HepG2 (cell line): ENCODE measurements around the gene THBS4. TPM values are rescaled to one million over a fixed set of nuclear protein-coding genes. Genes with fewer than 3 reads are reported as not detected.

Experiments used
- ATAC-seq: fragments of 200-7000 bp; cut with Tn5 transposase; 3 replicates; pipeline ENCODE4 v1.9.1; 2020; ENCODE audit warnings: mild to moderate bottlenecking, moderate library complexity
- BruUV-seq: library from RNA; stranded (reverse); fragments of 400-500 nt; replicated peaks from 2 replicates; lab custom pipeline; 2021; lab: Mats Ljungman, UMichigan
- CTCF ChIA-PET: fragments of 300-600 bp; formaldehyde crosslinking; extraction: SDS; loops from one replicate; lab custom pipeline; 2021; ENCODE audit warnings: low total read pairs, inconsistent platforms, low intra/inter-chr PET ratio; lab: Yijun Ruan, JAX
- POLR2A ChIA-PET: fragments of 350-600 bp; sonication (Branson Sonifier 250); formaldehyde crosslinking; loops from one replicate; lab custom pipeline; 2020; ENCODE audit warnings: antibody characterized with exemption, inconsistent platforms; lab: Yijun Ruan, JAX
- DNase-seq: peaks from one replicate; pipeline ENCODE4 v3.0.0-alpha.2; 2015; ENCODE audit warnings: low spot score
- FAIRE-seq: peaks from 3 replicates; lab custom pipeline; 2011; peaks lifted over from hg19 to GRCh38; lab: Jason Lieb, UNC
- H2AFZ ChIP-seq: one replicate; pipeline ENCODE4 v1.6.1; 2011; ENCODE audit warnings: low read length, inconsistent platforms
- H3K27ac ChIP-seq: fragments of 300-600 bp; 3 replicates; pipeline ENCODE4 v1.8.0; 2011; ENCODE audit warnings: mixed run types, mild to moderate bottlenecking, mixed read lengths, low read length, inconsistent platforms; ENCODE audit not compliant: insufficient read depth; ENCODE audit errors: extremely low read length
- H3K27me3 ChIP-seq, 2 experiments: fragments of 200-600 bp in 1 of 2; 2 replicates in 1 of 2; 3 replicates in 1 of 2; pipeline versions ENCODE4 v1.6.0 to v1.8.0; 2011; ENCODE audit warnings: low read length in 2 of 2, mild to moderate bottlenecking in 2 of 2, moderate library complexity in 2 of 2, inconsistent platforms in 1 of 2; ENCODE audit not compliant: insufficient read depth in 2 of 2, control insufficient read depth in 1 of 2
- H3K36me3 ChIP-seq, 2 experiments: fragments of 200-600 bp in 1 of 2; replicated peaks in 1 of 2; 2 replicates in 1 of 2; 3 replicates in 1 of 2; pipeline versions ENCODE4 v1.5.1 to v1.8.0; 2011; ENCODE audit warnings: low read length in 2 of 2, inconsistent platforms in 1 of 2; ENCODE audit not compliant: insufficient read depth in 2 of 2, control insufficient read depth in 1 of 2
- H3K4me1 ChIP-seq: 2 replicates; pipeline ENCODE4 v1.5.1; 2012; ENCODE audit warnings: low read length, inconsistent platforms; ENCODE audit not compliant: insufficient read depth
- H3K4me2 ChIP-seq: 2 replicates; pipeline ENCODE4 v1.6.0; 2011; ENCODE audit warnings: low read depth, low read length, inconsistent platforms
- H3K4me3 ChIP-seq, 3 experiments: fragments of 200-600 bp in 1 of 3; sonication (generic), shearing (Covaris generic) in 1 of 3; replicated peaks in 1 of 3; 2 replicates each; pipeline ENCODE4 v1.5.1; 2011 to 2016; ENCODE audit warnings: low read length in 3 of 3, inconsistent platforms in 2 of 3, low read depth in 2 of 3, mild to moderate bottlenecking in 2 of 3, control low read depth in 1 of 3, mixed read lengths in 1 of 3; ENCODE audit not compliant: insufficient read depth in 1 of 3
- H3K79me2 ChIP-seq: one replicate; pipeline ENCODE4 v1.6.1; 2011; ENCODE audit warnings: low read length, inconsistent platforms; ENCODE audit not compliant: insufficient read depth
- H3K9ac ChIP-seq: 2 replicates; pipeline ENCODE4 v1.6.0; 2011; ENCODE audit warnings: mild to moderate bottlenecking, low read depth, low read length, inconsistent platforms; ENCODE audit not compliant: insufficient read depth
- H3K9me3 ChIP-seq: 2 replicates; pipeline ENCODE4 v1.5.1; 2012; ENCODE audit warnings: mild to moderate bottlenecking, low read length
- H4K20me1 ChIP-seq: 2 replicates; pipeline ENCODE4 v1.6.0; 2011; ENCODE audit warnings: inconsistent platforms, mild to moderate bottlenecking, low read length, moderate library complexity; ENCODE audit not compliant: insufficient read depth
- HOMEZ ChIP-seq: IDR thresholded peaks from 2 replicates; pipeline ENCODE4 v1.6.1; 2016; ENCODE audit warnings: low read depth
- MED8 ChIP-seq: sonication (generic); formaldehyde crosslinking; IDR thresholded peaks from 2 replicates; pipeline ENCODE4 v1.8.1; 2023; ENCODE audit warnings: mild to moderate bottlenecking, missing genetic modification reagents; ENCODE audit not compliant: insufficient replicate concordance
- PAF1 ChIP-seq: IDR thresholded peaks from 2 replicates; pipeline ENCODE4 v1.6.1; 2016; ENCODE audit warnings: missing genetic modification reagents, missing compliant biosample characterization
- TIGD3 ChIP-seq: sonication (generic); formaldehyde crosslinking; IDR thresholded peaks from 2 replicates; pipeline ENCODE4 v1.5.1; 2020; ENCODE audit warnings: mild to moderate bottlenecking, missing genetic modification reagents, borderline replicate concordance
- ZBTB2 ChIP-seq: sonication (generic); formaldehyde crosslinking; IDR thresholded peaks from 2 replicates; pipeline ENCODE4 v1.8.0; 2022; ENCODE audit warnings: low read depth, missing genetic modification reagents
- ZFP90 ChIP-seq: sonication (generic); formaldehyde crosslinking; IDR thresholded peaks from 2 replicates; pipeline ENCODE4 v1.8.0; 2022; ENCODE audit warnings: missing genetic modification reagents, mild to moderate bottlenecking, inconsistent platforms, borderline replicate concordance
- ZFX ChIP-seq: sonication (generic); formaldehyde crosslinking; IDR thresholded peaks from 2 replicates; pipeline ENCODE4 v1.4.0; 2020; ENCODE audit warnings: mild to moderate bottlenecking, low read depth, missing genetic modification reagents, moderate library complexity
- ZNF432 ChIP-seq: sonication (generic); formaldehyde crosslinking; IDR thresholded peaks from 2 replicates; pipeline ENCODE4 v1.5.0; 2020; ENCODE audit warnings: missing genetic modification reagents, mild to moderate bottlenecking, borderline replicate concordance
- ZNF616 ChIP-seq: sonication (generic); formaldehyde crosslinking; IDR thresholded peaks from 2 replicates; pipeline ENCODE4 v1.5.0; 2020; ENCODE audit warnings: low read depth, mild to moderate bottlenecking, missing genetic modification reagents
- ZSCAN22 ChIP-seq: sonication (generic); formaldehyde crosslinking; IDR thresholded peaks from 2 replicates; pipeline ENCODE4 v1.4.0; 2020; ENCODE audit warnings: mild to moderate bottlenecking, missing genetic modification reagents
- WGBS: methylation state at CpG from one replicate; pipeline ENCODE4 v1.1.6; 2017; ENCODE audit warnings: low lambda C conversion rate; 5-methylcytosine and 5-hydroxymethylcytosine counted together
- in situ Hi-C: cut with HindIII; loops from 2 replicates; pipeline ENCODE4 v1.10.0; 2017; ENCODE audit warnings: low pct_unique_long_range_greater_than_20kb; ENCODE audit not compliant: extremely low pct_ligation_motif_present
- intact Hi-C: fragments of 100-400 bp; cut with micrococcal nuclease; formaldehyde crosslinking; loops from one replicate; pipeline ENCODE4 v1.10.0; 2022; ENCODE audit not compliant: unreplicated experiment
- polyA plus RNA-seq, 8 experiments: library from polyadenylated mRNA; depleted of rRNA in 3 of 8; stranded (reverse) in 7 of 8; unstranded in 1 of 8; fragments of >200 nt; fragmentation: Illumina TruSeq in 4 of 8; extraction: Trizol in 4 of 8; gene quantifications; 2 replicates each; pipeline versions ENCODE4 v1.2.1 to v1.2.3, GENCODE V29; 2011 to 2016; ENCODE audit warnings: low read depth in 4 of 8, missing spikeins in 1 of 8, mixed read lengths in 1 of 8; ENCODE audit not compliant: insufficient read depth in 1 of 8
- total RNA-seq, 5 experiments: library from RNA; depleted of rRNA; stranded (reverse); fragments of >200 nt; fragmentation: Illumina TruSeq; extraction: Trizol; gene quantifications; 2 replicates each; pipeline ENCODE4 v1.2.3, GENCODE V29; 2016; ENCODE audit warnings: low read depth in 1 of 5
- TF ChIP-seq, protein P1 (sequence below): sonication (generic); formaldehyde crosslinking; IDR thresholded peaks from 2 replicates; pipeline ENCODE4 v1.5.0; 2020; ENCODE audit warnings: mild to moderate bottlenecking, missing genetic modification reagents

The THBS4 gene
- total and polyA plus RNA-seq, 2 of the 13 experiments (the other 11 are each of a cell fraction or from before 2014, with no cell fraction given): 0.60 to 1.2 TPM

DNA sequence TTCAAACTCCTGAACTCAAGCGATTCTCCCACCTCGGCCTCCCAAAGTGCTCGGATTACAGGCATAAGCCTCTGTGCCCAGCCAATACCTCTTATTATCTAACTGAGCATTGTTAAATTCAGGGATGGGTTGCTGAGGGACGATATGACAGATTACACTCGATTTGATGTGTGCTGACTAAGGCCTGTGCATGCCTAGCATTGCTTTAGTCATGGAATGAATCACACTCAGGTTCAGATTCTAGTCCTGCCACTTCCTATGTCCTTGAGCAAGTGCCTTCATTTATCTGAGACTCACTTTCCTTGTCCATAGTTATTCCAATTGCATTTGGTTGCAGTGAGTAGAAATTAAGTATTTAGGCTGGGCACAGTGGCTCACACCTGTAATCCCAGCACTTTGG lies 19.5 kb downstream of the THBS4 start:
- no peak for TF ChIP-seq TIGD3 (CRISPR knock-in tag)
- no peak overlapping the region for H3K9ac ChIP-seq
- no peak overlapping the region for H3K4me3 ChIP-seq
- no peak for ATAC-seq
- WGBS: 65% methylated on average over 5 of the region's 5 CpGs
- H3K36me3 ChIP-seq: no peaks in the 10 kb centered on the region
- no peaks in the 10 kb centered on the region for H4K20me1 ChIP-seq
- H3K9me3 ChIP-seq: no peaks in the 10 kb centered on the region
- FAIRE-seq: no peak
- H3K79me2 ChIP-seq: no peaks in the 10 kb centered on the region
- in situ Hi-C loops (no loop called here), intact Hi-C loops (no loop called here)
- H2AFZ ChIP-seq: no peak overlapping the region
- no peak overlapping the region for H3K27ac ChIP-seq
- ChIA-PET CTCF (no interaction called here), POLR2A (no interaction called here)
- no peak for DNase-seq
- no peak overlapping the region for H3K4me2 ChIP-seq
- peaks cover 0 to 25% of the 10 kb centered on the region in 2 experiments; a peak in 3 of 5 replicates for H3K27me3 ChIP-seq
- BruUV-seq: no TSS peak
- H3K4me1 ChIP-seq: no peaks in the 10 kb centered on the region

GRCh38 chr5:80055491-80056170 lies 20.5 kb downstream of the THBS4 start:
- Histone ChIP-seq H3K4me1 (peaks cover 3% of the 10 kb centered on the region), H3K4me2 (no peak overlapping the region), H3K4me3 (no peak overlapping the region), H3K27me3 (peaks cover 0 to 16% of the 10 kb centered on the region in 2 experiments; a peak in 4 of 5 replicates), H3K36me3 (no peaks in the 10 kb centered on the region), H3K9ac (no peak overlapping the region), H4K20me1 (no peaks in the 10 kb centered on the region), H3K27ac (no peak overlapping the region), H2AFZ (no peak overlapping the region), H3K79me2 (no peaks in the 10 kb centered on the region), H3K9me3 (no peaks in the 10 kb centered on the region)
- DNase-seq: no peak
- intact Hi-C loops: no loop called here
- CTCF ChIA-PET: no interaction called here
- no TSS peak for BruUV-seq
- FAIRE-seq: no peak
- in situ Hi-C loops: no loop called here
- ATAC-seq: peak; percentile 38; the same call in 2 of the 3 replicates
- POLR2A ChIA-PET: interaction anchor here (0.5 kb wide), 1 partner anchor 216 kb away, joined by 3 read pairs; no protein-coding TSS in a partner anchor
- WGBS: 33% methylated on average over 11 of the region's 11 CpGs
- TF ChIP-seq, protein P1, sequence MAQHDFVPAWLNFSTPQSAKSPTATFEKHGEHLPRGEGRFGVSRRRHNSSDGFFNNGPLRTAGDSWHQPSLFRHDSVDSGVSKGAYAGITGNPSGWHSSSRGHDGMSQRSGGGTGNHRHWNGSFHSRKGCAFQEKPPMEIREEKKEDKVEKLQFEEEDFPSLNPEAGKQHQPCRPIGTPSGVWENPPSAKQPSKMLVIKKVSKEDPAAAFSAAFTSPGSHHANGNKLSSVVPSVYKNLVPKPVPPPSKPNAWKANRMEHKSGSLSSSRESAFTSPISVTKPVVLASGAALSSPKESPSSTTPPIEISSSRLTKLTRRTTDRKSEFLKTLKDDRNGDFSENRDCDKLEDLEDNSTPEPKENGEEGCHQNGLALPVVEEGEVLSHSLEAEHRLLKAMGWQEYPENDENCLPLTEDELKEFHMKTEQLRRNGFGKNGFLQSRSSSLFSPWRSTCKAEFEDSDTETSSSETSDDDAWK (CRISPR knock-in tag): no peak
- TF ChIP-seq ZBTB2 (CRISPR knock-in tag) (no peak), MED8 (CRISPR knock-in tag) (no peak), HOMEZ (CRISPR knock-in tag) (no peak), ZFX (no peak), ZNF616 (CRISPR knock-in tag) (no peak), PAF1 (no peak), ZFP90 (CRISPR knock-in tag) (no peak), ZSCAN22 (CRISPR knock-in tag) (no peak), ZNF432 (CRISPR knock-in tag) (no peak)
